GM12872 (cell line): ENCODE data around the gene MRPL45.

Experiments used
- CTCF ChIP-seq: IDR thresholded peaks from 3 replicates; pipeline ENCODE4 v1.5.1; 2011; ENCODE audit warnings: low read depth, mild to moderate bottlenecking, low read length, moderate library complexity; ENCODE audit not compliant: insufficient read depth

Gene MRPL45

DNA sequence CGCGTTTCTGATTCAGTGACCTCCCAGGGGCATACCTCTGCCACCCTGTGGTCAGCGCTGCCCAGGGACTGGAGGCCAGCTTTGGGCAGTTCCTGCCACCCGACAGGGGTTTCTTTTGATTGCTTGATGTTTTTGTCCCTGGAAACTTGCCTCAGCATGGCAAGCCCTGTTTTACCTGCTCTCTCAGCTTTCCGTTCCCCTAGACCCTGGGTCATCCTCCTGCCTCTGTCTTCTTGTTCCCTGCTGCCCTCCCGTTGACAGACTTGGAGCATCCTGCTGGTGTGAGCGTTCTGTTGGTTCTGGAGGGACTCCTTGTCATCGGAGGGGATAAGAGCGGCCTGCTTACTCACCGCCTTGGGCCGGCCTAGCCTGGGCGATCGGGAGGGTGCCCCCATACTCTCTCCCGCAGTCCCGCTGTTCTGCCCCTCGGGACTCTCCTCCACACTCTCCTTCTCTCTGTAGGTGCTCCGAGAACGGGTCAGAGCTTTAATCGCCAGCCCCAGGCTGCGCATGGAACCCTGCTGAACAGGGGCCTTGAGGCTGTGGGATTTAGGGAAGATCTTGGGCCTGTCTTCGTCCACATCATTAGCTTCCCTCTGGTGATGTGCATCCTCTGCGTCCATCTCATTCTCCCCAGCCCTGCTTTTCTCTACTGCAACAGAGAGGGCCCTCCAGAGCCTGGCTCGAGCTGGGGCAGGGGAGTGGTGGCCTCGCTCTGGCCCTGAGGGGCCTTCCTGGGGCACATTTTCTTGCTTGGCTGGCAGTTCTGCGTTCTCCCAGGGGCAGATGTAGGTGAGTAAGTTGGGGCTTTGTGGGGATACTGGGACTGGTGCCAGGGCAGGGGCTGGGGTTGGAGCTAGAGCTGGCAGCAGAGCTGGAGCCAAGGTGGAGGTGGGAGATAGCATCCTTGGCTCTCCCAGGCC, 33.1 kb downstream of the MRPL45 start:
- TF ChIP-seq CTCF = no peak

- no peak for TF ChIP-seq CTCF
These were observed 34.0 kb downstream of the MRPL45 start for GRCh38 chr17:38330941-38331411.

- TF ChIP-seq CTCF = no peak
These were observed 35.8 kb downstream of the MRPL45 start for GRCh38 chr17:38332735-38333134.

DNA sequence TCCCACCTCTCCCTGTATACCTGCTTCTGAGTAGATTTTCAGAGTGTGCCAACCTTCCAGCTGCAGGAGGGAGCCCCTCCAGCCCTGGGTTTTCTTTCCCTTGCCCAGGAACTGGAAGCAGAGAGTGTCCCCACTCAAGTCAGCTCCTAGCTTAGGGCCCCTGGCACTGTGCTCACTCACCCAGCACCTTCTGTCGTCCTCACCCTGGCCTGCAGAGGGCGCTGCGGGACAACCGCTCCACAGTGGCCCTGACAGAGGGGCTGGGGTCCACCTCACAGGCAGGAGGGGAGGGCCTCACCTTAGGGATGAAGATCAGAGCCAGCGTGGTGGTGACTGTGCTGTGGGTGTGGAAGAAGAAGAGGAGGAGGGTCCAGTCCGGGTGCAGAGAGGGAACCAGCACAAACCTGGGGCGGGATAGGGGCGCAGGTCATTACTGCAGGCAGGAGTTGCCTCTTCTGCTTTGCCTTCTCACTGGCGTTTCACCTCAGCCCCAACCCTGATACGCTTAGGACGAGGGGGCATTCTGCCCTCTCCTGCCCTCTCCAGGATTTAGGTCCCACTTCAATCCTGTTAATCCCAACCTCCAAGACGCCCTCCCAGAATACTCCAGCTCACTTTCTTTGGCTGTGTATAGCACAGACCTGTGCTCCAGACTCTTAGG, 36.8 kb downstream of the MRPL45 start:
- TF ChIP-seq CTCF = peak; percentile 77

GRCh38 chr17:38334480-38335364, 37.8 kb downstream of the MRPL45 start:
- no peak for TF ChIP-seq CTCF

DNA sequence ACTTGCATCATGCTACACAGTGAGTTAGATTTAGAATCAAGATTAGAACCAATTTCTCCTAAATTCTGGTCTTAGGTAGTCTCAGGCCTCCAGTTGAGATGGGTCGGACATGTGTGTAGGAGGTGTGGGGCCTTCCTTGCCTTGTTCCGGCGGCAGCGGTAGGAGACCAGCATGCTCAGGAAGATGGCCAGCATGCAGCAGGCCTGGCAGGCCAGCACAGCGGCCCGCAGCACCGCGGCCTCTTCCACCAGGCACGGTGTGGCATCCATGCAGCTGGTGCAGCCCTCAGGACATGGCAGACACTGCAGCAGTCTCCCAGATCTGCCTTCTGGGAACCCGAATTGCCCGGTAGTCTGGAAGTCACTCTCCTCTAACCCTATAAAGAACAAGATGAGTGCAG, 39.9 kb downstream of the MRPL45 start:
- TF ChIP-seq CTCF = no peak

DNA sequence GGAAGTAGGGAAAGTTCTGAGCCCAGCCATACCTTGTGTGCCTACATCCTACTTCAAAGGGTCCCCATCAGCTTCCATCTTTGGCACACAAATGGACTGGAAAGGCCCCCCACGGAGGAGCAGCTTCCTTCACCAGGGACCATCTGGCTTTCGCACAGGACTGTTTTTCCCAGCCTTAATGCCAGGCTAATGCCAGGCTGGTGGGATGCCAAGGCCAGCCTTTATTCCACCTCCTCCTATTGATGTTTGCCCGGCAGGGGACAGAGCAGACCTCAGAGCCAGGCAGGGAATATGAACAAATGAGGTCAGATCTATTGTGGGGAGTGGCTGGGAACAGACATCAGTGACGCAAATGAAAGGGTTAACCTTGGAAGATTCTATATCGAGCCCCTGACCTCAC, 41.1 kb downstream of the MRPL45 start:
- TF ChIP-seq CTCF = no peak
